ENCODE measurements around the gene LRRC27. TPM values are rescaled to one million over a fixed set of nuclear protein-coding genes. Genes with fewer than 3 reads are reported as not detected.

Gene LRRC27
- total RNA-seq, 4 donors from 2014 or later, result 5.9 to 69.5 (median 8.3) TPM; not detected in 1

- no peak for TF ChIP-seq POLR2A (IDR thresholded peaks at IDR 0.05)
- no peak for TF ChIP-seq CTCF (IDR thresholded peaks at IDR 0.05)
- no peak for TF ChIP-seq EP300 (IDR thresholded peaks at IDR 0.05; ENCODE audit: low read depth)
- no peak for TF ChIP-seq POLR2AphosphoS5 (IDR thresholded peaks at IDR 0.05)
- Histone ChIP-seq H3K4me1 (no peaks in the 10 kb centered on the region), H3K36me3 (no peaks in the 10 kb centered on the region), H3K27me3 (no peaks in the 10 kb centered on the region), H3K9me3 (no peaks in the 10 kb centered on the region), H3K4me3 (no peak overlapping the region), H3K27ac (no peak overlapping the region)
- DNase-seq, result no peak
- in situ Hi-C loops (cut with MboI; ENCODE audit: low pct_ligation_motif_present in 1 of 4, low pct_unique_long_range_greater_than_20kb in 1 of 4, low sequenced_read_pairs in 3 of 4), result loop anchor here (5.0 to 25.0 kb wide), 3 partner anchors 112 to 127 kb away; no protein-coding TSS in a partner anchor
- 81% methylated on average over 6 of the region's 6 CpGs; no CpG with 5 or more reads in 1 of the 2 donors for WGBS, 2 donors (ENCODE audit: low coverage in 1 of 2)
- intact Hi-C loops (cut with DNase I; ENCODE audit: low total_unique reads), result loop anchor here (5.0 kb wide), 1 partner anchor 127 kb away; no protein-coding TSS in a partner anchor
Observed at GRCh38 chr10:132349766-132350165, 17.8 kb downstream of the LRRC27 start.

- Histone ChIP-seq H3K4me1 (no peaks in the 10 kb centered on the region), H3K27ac (no peak overlapping the region), H3K9me3 (no peaks in the 10 kb centered on the region), H3K27me3 (no peaks in the 10 kb centered on the region), H3K36me3 (no peaks in the 10 kb centered on the region), H3K4me3 (no peak overlapping the region)
- intact Hi-C loops (cut with DNase I; ENCODE audit: low total_unique reads) (loop anchor here (5.0 kb wide), 1 partner anchor 128 kb away; no protein-coding TSS in a partner anchor), in situ Hi-C loops (cut with MboI; ENCODE audit: low pct_ligation_motif_present in 1 of 4, low pct_unique_long_range_greater_than_20kb in 1 of 4, low sequenced_read_pairs in 3 of 4) (no loop called here)
- 89% methylated on average over 11 of the region's 11 CpGs; no CpG with 5 or more reads in 1 of the 2 donors for WGBS, 2 donors (ENCODE audit: low coverage in 1 of 2)
- no peak for DNase-seq
- TF ChIP-seq CTCF (IDR thresholded peaks at IDR 0.05) (no peak), EP300 (IDR thresholded peaks at IDR 0.05; ENCODE audit: low read depth) (no peak), POLR2A (IDR thresholded peaks at IDR 0.05) (no peak), POLR2AphosphoS5 (IDR thresholded peaks at IDR 0.05) (no peak)
Observed at GRCh38 chr10:132350391-132350790, 18.4 kb downstream of the LRRC27 start.

GRCh38 chr10:132350946-132351345 is 19.0 kb downstream of the LRRC27 start:
- Histone ChIP-seq H3K27me3 (no peaks in the 10 kb centered on the region), H3K4me3 (no peak overlapping the region), H3K4me1 (no peaks in the 10 kb centered on the region), H3K36me3 (no peaks in the 10 kb centered on the region), H3K27ac (no peak overlapping the region), H3K9me3 (no peaks in the 10 kb centered on the region)
- WGBS, 2 donors (ENCODE audit: low coverage in 1 of 2), result 93% methylated on average over 17 of the region's 17 CpGs; no CpG with 5 or more reads in 1 of the 2 donors
- no peak for DNase-seq
- TF ChIP-seq POLR2A (IDR thresholded peaks at IDR 0.05), result no peak
- no peak for TF ChIP-seq POLR2AphosphoS5 (IDR thresholded peaks at IDR 0.05)
- no peak for TF ChIP-seq CTCF (IDR thresholded peaks at IDR 0.05)
- no peak for TF ChIP-seq EP300 (IDR thresholded peaks at IDR 0.05; ENCODE audit: low read depth)
- intact Hi-C loops (cut with DNase I; ENCODE audit: low total_unique reads) (loop anchor here (5.0 kb wide), 1 partner anchor 129 kb away; no protein-coding TSS in a partner anchor), in situ Hi-C loops (cut with MboI; ENCODE audit: low pct_ligation_motif_present in 1 of 4, low pct_unique_long_range_greater_than_20kb in 1 of 4, low sequenced_read_pairs in 3 of 4) (no loop called here)

- in situ Hi-C loops (cut with MboI; ENCODE audit: low pct_ligation_motif_present in 1 of 4, low pct_unique_long_range_greater_than_20kb in 1 of 4, low sequenced_read_pairs in 3 of 4), result no loop called here
- WGBS, 2 donors (ENCODE audit: low coverage in 1 of 2), result 89% methylated on average over 22 of the region's 25 CpGs; no CpG with 5 or more reads in 1 of the 2 donors
- no peak overlapping the region for H3K4me3 ChIP-seq
- intact Hi-C loops (cut with DNase I; ENCODE audit: low total_unique reads), result loop anchor here (5.0 kb wide), 1 partner anchor 129 kb away; no protein-coding TSS in a partner anchor
- no peak for DNase-seq
- TF ChIP-seq CTCF (IDR thresholded peaks at IDR 0.05), result no peak
- TF ChIP-seq POLR2A (IDR thresholded peaks at IDR 0.05), result no peak
- no peak for TF ChIP-seq EP300 (IDR thresholded peaks at IDR 0.05; ENCODE audit: low read depth)
- no peak for TF ChIP-seq POLR2AphosphoS5 (IDR thresholded peaks at IDR 0.05)
- H3K36me3 ChIP-seq, result no peaks in the 10 kb centered on the region
- H3K4me1 ChIP-seq, result no peaks in the 10 kb centered on the region
- no peak overlapping the region for H3K27ac ChIP-seq
- H3K9me3 ChIP-seq, result no peaks in the 10 kb centered on the region
- no peaks in the 10 kb centered on the region for H3K27me3 ChIP-seq
Observed at GRCh38 chr10:132351611-132352010, 19.6 kb downstream of the LRRC27 start.

Measured in transverse colon (tissue), 4 donors.